ENCODE data around the gene DNAH8. TPM values are rescaled to one million over a fixed set of nuclear protein-coding genes. Genes with fewer than 3 reads are reported as not detected.

The DNAH8 gene
- total RNA-seq, 1 donor = under 0.01 TPM

DNA sequence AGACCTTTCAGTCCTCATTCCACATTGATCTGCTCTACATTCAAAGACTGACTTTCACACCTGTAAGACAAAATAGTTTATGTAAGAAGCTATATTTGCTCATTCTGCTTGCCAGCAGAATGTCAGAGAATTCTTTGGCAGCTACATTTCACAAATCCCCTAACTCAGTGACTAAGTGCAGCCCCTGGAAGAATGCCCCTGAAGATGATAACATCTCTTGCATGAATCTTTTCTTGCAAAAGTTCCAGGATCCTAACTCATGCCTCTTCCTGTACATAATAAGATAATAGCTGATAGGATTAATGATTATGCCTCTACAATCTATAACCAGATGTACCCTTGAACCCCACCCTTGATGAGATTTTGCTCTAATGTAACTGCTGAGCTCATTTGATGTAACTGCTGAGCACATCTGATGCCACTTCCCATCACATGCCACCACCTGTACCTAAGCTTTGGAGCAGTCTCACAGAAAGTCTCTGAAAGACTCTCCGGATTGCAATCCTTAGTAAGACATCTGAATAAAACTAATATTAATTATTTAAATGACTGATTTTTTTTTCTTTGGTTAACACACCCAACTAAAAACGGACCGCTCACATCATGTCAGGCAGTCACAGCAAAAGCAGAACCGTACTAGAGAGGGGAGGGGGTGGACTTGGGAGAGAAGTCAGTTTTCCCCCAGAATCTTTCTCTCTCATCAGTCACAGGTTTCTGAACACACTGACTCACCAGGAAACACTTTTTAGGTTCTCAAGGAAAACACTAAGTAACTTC is 684 bp upstream of the DNAH8 start:
- no peak for DNase-seq (ENCODE audit: low read depth)
- H3K4me3 ChIP-seq (ENCODE audit: low read depth, low read length) = no peak overlapping the region
- TF ChIP-seq, protein P1, sequence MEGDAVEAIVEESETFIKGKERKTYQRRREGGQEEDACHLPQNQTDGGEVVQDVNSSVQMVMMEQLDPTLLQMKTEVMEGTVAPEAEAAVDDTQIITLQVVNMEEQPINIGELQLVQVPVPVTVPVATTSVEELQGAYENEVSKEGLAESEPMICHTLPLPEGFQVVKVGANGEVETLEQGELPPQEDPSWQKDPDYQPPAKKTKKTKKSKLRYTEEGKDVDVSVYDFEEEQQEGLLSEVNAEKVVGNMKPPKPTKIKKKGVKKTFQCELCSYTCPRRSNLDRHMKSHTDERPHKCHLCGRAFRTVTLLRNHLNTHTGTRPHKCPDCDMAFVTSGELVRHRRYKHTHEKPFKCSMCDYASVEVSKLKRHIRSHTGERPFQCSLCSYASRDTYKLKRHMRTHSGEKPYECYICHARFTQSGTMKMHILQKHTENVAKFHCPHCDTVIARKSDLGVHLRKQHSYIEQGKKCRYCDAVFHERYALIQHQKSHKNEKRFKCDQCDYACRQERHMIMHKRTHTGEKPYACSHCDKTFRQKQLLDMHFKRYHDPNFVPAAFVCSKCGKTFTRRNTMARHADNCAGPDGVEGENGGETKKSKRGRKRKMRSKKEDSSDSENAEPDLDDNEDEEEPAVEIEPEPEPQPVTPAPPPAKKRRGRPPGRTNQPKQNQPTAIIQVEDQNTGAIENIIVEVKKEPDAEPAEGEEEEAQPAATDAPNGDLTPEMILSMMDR (IDR thresholded peaks at IDR 0.05; ENCODE audit: insufficient read depth, low read depth, low read length) = no peak

DNA sequence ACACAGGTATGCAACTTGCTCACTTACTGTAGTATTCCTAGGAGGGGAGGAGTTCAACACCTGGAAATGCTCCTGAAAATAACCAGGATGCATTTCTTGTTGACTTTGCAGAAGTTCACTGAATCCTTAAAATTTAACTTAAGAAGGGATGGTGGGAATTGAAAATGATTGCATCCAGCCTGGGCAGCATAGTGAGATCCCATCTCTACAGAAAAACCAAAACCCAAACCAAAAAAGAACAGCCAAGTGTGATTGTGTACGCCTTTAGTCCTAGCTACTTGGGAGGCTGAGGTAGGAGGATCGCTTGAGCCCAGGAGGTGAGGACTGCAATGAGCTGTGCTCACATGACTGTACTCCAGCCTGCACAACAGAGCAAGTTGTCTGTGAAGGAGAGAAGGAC is 1.7 kb downstream of the DNAH8 start:
- DNase-seq (ENCODE audit: low read depth) = no peak
- TF ChIP-seq, protein P1 (IDR thresholded peaks at IDR 0.05; ENCODE audit: insufficient read depth, low read depth, low read length) = no peak
- H3K4me3 ChIP-seq (ENCODE audit: low read depth, low read length) = no peak overlapping the region

DNA sequence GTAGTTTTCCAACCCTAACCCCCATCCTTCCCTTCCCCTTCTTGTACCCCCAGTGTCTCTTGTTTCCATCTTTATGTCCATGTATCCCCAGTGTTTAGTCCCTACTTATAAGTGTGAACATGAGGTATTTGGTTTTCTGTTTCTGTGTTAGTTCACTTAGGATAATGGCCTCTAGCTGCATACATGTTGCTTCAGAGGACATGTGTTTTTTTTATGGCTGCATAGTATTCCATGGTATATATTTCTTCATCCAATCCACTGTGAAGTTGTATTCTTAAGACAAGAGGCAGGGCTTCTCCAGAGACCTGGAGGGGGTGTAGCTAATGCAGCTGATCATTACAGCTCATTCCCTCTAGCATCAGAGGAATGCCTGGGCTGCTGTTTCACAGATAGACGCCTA is 4.2 kb downstream of the DNAH8 start:
- TF ChIP-seq, protein P1 (IDR thresholded peaks at IDR 0.05; ENCODE audit: insufficient read depth, low read depth, low read length) = no peak
- DNase-seq (ENCODE audit: low read depth) = no peak
- no peak overlapping the region for H3K4me3 ChIP-seq (ENCODE audit: low read depth, low read length)

DNA sequence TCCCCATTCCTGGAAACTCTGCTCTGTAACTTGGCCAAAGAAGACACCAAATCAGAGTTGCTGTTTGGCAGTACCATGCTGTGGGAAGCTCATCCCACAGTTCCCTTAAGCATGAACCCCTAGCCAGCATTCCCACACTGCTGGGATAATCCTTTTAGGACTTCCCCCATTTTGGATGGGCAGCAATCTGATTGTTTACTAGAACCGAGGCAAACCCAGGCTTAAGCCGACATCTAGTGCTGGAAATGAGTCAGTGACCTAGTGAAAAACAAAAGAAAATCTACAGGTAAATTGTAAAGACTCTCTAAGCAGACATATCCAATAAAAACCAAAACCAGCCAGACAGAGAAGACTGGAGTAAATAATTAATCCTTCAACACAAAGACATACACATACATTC is 5.2 kb downstream of the DNAH8 start:
- peak; percentile 32 for DNase-seq (ENCODE audit: low read depth)
- TF ChIP-seq, protein P1 (IDR thresholded peaks at IDR 0.05; ENCODE audit: insufficient read depth, low read depth, low read length) = peak; percentile 39
- no peak overlapping the region for H3K4me3 ChIP-seq (ENCODE audit: low read depth, low read length)

DNA sequence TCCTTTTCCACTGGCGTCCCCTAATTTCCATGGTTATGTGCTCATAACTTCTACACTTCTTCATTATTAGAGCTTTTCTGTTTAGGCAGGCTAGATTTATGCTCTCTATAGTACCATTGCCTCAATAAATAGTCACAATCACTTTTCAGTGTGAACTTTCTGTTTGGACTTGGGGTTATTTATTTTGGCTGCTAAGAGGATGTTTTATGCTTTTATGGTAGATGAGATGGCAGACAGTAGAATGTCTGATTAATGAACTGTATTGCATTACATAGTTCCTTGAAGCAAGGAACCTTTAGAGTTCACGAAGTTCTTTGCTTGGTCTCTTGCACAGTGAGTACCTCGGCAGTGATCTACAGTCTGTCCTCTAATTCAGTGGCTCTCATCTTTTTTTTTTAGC is 6.9 kb downstream of the DNAH8 start:
- no peak for DNase-seq (ENCODE audit: low read depth)
- TF ChIP-seq, protein P1 (IDR thresholded peaks at IDR 0.05; ENCODE audit: insufficient read depth, low read depth, low read length) = no peak
- no peak overlapping the region for H3K4me3 ChIP-seq (ENCODE audit: low read depth, low read length)

DNA sequence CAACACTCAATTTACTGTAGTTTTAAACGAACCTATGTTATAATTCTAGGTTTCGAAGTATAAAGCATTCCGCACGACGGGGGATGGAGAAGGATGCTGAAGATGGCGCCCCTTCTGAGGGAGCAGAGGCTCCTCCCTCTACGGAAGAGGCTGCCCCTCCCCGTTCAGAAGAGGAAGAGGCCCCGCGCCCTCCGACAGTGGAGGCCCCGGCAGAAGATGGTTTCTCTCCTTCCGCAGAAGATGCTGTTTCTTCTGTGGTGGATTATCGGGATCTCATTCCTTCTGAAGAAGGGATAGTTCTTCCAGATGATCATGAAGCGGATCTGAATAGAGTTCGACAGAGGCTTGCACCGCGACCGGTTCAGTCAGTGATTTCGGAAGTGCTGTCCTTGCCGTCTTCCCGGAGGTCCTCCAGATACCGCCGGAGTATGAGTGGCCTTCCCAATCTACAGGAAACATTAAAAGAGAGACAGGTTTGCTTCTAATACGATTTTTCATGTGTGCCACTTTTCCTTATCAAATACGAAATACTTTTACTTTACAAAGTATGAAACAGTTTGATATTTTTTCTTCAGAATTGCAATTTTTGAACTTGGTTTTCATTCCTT is 7.7 kb downstream of the DNAH8 start:
- TF ChIP-seq, protein P1 (IDR thresholded peaks at IDR 0.05; ENCODE audit: insufficient read depth, low read depth, low read length) = no peak
- H3K4me3 ChIP-seq (ENCODE audit: low read depth, low read length) = no peak overlapping the region
- DNase-seq (ENCODE audit: low read depth) = no peak
